H1 (cell line): Measurements from ENCODE around the gene TERB1.

Experiments
- EP300 ChIP-seq, 2 experiments: IDR thresholded peaks; 1 replicate in 1 of 2; 2 replicates in 1 of 2; pipeline ENCODE4 v1.6.1; 2011 to 2012; ENCODE audit warnings: low read depth in 2 of 2, low read length in 2 of 2, mild to moderate bottlenecking in 2 of 2, borderline replicate concordance in 1 of 2, inconsistent platforms in 1 of 2, moderate library complexity in 1 of 2
- EZH2 ChIP-seq: fragments of 200-600 bp; sonication (generic); IDR thresholded peaks from 2 replicates; pipeline ENCODE4 v1.7.1; 2012; ENCODE audit warnings: low read depth, mild to moderate bottlenecking, moderate library complexity, low read length, inconsistent platforms; ENCODE audit not compliant: severe bottlenecking
- POLR2A ChIP-seq, 2 experiments: IDR thresholded peaks; 1 replicate in 1 of 2; 2 replicates in 1 of 2; pipeline ENCODE4 v1.6.1; 2011; ENCODE audit warnings: low read depth in 2 of 2, low read length in 2 of 2, mild to moderate bottlenecking in 2 of 2; ENCODE audit errors: control extremely low read depth in 1 of 2
- POLR2AphosphoS5 ChIP-seq: IDR thresholded peaks from 2 replicates; pipeline ENCODE4 v1.6.1; 2011; ENCODE audit warnings: low read depth, low read length
- RBBP5 ChIP-seq: IDR thresholded peaks from 2 replicates; pipeline ENCODE4 v1.7.1; 2012; ENCODE audit warnings: low read depth, mild to moderate bottlenecking, inconsistent platforms, low read length, moderate library complexity, borderline replicate concordance
- SRF ChIP-seq: IDR thresholded peaks from 2 replicates; pipeline ENCODE4 v1.6.1; 2011; ENCODE audit warnings: mild to moderate bottlenecking, low read depth, low read length, moderate library complexity
- TF ChIP-seq, protein P1 (sequence below), 3 experiments: IDR thresholded peaks; 1 replicate in 2 of 3; 2 replicates in 1 of 3; pipeline versions ENCODE4 v1.5.1 to v1.6.1; 2011; ENCODE audit warnings: low read length in 3 of 3, mild to moderate bottlenecking in 3 of 3, inconsistent platforms in 2 of 3, low read depth in 1 of 3, moderate library complexity in 1 of 3; ENCODE audit not compliant: insufficient read depth in 1 of 3; ENCODE audit errors: control extremely low read depth in 1 of 3
- TF ChIP-seq, protein P2 (sequence below): IDR thresholded peaks from 2 replicates; pipeline ENCODE4 v1.6.1; 2011; ENCODE audit warnings: low read length, improper control_type of control experiment

DNA sequence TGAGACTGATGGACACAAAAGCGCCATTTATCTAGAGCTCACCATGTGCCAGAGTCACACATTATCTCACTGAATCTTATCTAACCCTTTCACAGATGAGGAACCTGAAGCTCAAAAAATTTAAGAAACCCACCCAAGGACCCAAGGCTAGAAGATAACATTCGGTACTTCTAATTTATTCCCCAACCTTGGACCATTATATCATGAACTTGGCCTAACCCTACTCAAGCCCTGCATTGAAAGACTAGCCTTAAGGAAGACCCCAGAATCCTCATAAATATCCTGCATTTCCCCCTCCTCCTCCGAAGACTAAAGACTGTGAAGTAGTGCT is 49.4 kb downstream of the TERB1 start:
- TF ChIP-seq EZH2 (no peak), POLR2A (IDR thresholded peaks at IDR 0.05; ENCODE audit: control extremely low read depth in 1 of 2, low read depth in 2 of 2, low read length in 2 of 2) (no peak), POLR2AphosphoS5 (no peak), SRF (no peak), RBBP5 (no peak), EP300 (IDR thresholded peaks at IDR 0.05; ENCODE audit: borderline replicate concordance in 1 of 2, low read depth in 2 of 2, low read length in 2 of 2) (no peak)
- TF ChIP-seq, protein P1, sequence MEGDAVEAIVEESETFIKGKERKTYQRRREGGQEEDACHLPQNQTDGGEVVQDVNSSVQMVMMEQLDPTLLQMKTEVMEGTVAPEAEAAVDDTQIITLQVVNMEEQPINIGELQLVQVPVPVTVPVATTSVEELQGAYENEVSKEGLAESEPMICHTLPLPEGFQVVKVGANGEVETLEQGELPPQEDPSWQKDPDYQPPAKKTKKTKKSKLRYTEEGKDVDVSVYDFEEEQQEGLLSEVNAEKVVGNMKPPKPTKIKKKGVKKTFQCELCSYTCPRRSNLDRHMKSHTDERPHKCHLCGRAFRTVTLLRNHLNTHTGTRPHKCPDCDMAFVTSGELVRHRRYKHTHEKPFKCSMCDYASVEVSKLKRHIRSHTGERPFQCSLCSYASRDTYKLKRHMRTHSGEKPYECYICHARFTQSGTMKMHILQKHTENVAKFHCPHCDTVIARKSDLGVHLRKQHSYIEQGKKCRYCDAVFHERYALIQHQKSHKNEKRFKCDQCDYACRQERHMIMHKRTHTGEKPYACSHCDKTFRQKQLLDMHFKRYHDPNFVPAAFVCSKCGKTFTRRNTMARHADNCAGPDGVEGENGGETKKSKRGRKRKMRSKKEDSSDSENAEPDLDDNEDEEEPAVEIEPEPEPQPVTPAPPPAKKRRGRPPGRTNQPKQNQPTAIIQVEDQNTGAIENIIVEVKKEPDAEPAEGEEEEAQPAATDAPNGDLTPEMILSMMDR (IDR thresholded peaks at IDR 0.05; ENCODE audit: control extremely low read depth in 1 of 3, insufficient read depth in 1 of 3, low read depth in 1 of 3, low read length in 3 of 3) = no peak
- TF ChIP-seq, protein P2, sequence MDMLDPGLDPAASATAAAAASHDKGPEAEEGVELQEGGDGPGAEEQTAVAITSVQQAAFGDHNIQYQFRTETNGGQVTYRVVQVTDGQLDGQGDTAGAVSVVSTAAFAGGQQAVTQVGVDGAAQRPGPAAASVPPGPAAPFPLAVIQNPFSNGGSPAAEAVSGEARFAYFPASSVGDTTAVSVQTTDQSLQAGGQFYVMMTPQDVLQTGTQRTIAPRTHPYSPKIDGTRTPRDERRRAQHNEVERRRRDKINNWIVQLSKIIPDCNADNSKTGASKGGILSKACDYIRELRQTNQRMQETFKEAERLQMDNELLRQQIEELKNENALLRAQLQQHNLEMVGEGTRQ = no peak
